HG03442 (cell line): ENCODE results near the gene RFPL3.
"Not testable (repeated sequence)": the region's sequence is repeated elsewhere in the genome, so short reads cannot be mapped to it uniquely, and the experiment has no call there.

Experiments
- ATAC-seq: cut with Tn5 transposase; IDR thresholded peaks from one replicate; pipeline ENCODE4 v1.9.1; 2021; ENCODE audit warnings: mild to moderate bottlenecking, moderate library complexity; ENCODE audit not compliant: unreplicated experiment

Gene RFPL3

GRCh38 chr22:32352681-32353080 is 5.0 kb upstream of the RFPL3 start:
- no peak for ATAC-seq

GRCh38 chr22:32353292-32353691 is 4.4 kb upstream of the RFPL3 start:
- ATAC-seq: no peak

DNA sequence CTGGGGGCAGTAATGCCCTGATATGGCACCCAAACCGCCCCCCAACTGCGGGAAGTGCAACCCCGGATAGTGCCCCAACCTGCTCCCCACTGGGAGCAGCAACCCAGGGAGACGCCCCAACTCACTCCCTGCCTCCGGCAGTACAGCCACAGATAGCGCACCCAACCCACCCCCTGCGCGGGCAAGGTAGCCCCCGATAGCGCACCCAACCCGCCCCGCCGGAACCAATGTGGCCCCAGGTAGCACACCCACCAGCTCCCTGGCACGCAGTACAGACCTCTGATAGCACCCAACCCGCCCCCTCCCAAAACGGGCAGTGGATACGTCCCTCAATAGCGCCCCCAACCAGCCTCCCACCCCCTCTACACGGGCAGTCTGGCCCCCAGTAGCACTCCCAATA is 3.8 kb upstream of the RFPL3 start:
- no peak for ATAC-seq

DNA sequence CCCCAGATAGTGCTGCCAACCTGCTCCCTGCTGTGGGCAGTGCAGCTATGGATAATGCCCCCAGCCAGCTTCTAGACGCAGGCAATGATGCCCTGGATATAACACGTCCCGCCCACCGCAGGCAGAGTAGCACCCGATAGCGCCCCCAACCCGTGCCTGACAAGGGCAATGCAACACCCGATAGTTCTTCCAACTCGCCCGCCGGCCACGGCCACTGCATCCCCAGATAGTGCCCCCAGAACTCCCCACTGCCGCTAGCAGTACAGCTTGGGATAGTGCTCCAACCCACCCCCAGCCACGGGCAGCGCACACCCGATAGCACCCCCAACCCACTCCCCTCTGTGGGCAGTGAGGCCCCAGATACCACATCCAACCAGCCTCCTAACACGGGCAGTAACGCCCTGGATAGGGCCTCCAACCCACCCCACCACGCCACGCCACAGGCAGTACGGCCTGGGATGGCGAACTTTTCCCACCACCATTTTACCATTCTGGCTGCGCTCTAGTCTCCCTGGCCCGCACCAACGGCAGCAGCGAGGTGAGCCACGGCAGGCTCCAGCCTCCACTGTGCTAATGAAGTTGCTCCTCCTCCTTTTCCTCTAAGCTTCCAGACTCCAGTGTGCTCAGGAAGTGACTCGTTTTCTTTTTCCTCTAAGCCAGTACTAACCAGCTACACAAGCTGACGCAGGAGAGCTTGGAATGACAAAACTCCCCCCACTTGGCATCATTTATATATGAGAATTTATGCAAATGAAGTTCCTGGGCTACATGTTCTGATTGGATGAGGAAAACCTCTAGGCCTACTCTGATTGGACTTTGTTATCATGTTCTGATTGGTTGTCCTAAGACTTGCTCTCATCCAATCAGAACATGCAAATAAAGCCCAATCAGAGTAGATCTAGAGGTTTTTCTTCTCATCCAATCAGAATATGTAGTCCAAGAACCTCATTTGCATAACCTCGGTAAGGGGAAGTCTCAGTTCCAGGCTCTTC is 3.0 kb upstream of the RFPL3 start:
- ATAC-seq: no peak

- ATAC-seq: no peak
Measured at GRCh38 chr22:32355760-32356159, 1.9 kb upstream of the RFPL3 start.

DNA sequence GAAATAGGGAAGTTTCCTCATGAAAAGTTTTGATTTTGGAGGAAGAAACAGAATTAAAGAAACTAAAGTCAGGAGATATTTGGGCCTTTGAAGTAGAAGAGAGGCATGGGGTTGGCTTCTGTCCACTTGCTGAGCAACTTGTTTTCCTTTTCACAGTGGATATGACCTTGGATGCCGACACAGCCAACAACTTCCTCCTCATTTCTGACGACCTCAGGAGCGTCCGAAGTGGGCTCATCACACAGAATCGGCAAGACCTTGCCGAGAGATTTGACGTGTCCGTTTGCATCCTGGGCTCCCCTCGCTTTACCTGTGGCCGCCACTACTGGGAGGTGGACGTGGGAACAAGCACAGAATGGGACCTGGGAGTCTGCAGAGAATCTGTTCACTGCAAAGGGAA is 2.4 kb downstream of the RFPL3 start:
- ATAC-seq: not testable (repeated sequence)

- ATAC-seq: no peak
Measured at GRCh38 chr22:32361257-32361656, 3.6 kb downstream of the RFPL3 start.

GRCh38 chr22:32364210-32364609 is 6.5 kb downstream of the RFPL3 start:
- ATAC-seq: no peak

GRCh38 chr22:32375678-32376450 is 18.2 kb downstream of the RFPL3 start:
- no peak for ATAC-seq

DNA sequence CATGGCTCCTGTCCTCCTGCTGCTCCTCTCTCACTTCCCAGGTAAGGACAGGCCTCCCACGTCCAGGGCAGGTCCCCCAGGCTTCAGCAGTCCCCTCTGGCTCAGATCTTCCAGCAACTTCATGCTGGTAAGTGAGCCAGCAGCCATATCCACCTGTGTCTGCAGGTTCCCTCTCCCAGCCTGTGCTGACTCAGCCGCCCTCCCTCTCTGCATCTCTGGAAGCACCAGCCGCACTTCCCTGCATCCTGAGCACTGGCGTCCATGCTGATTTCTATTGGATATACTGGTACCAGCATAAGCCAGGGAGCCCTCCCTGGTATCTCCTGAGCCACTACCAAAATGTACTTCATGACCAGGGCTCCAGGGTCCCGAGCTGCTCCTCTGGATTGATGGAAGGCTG is 19.0 kb downstream of the RFPL3 start:
- no peak for ATAC-seq

DNA sequence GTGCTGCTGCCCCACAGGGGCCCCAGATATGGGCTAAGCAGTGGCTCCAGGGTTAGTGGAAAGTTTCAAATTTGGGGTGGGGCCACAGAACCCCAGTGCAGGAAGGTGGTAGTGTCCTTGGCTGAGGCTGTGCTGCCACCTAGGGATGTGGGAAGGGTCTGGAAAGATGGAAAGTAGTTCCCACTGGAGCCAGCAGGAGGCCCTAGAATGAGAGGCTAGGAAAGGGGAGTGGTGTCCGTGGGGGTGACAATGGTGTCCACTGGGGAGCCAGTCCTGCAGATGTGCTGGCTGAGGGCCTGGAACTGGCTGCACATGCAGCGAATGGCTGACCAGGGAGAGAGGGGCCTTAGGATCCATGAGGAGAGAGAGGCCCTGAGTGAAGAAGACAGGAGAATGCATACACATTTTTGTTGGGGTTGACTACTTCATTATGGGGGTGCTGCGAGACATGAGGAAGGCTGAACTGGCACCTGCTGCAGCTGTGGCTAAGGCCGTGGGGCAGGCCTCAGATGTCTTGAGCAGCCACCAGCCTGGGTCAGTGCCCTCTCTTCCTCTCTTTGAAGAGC is 21.1 kb downstream of the RFPL3 start:
- no peak for ATAC-seq

DNA sequence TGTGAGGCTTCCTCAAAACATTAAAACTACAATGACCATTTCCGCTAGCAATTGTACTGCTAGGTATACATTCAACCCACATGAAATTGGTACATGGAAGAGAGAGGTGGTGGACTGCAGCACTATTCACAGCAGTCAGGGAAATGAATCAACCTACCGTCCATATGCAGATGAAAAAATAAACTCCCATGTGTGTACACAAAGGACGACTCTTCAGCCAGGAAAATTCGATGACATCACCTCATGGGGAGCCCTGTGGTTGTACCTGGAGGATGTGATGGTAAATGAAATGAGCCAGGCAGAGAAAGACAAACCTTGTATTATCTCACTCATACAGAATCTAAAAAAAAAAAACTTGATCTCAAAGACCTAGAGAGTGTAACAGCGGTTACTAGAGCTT is 23.3 kb downstream of the RFPL3 start:
- no peak for ATAC-seq

- no peak for ATAC-seq
Measured at GRCh38 chr22:32385681-32386080, 28.0 kb downstream of the RFPL3 start.

DNA sequence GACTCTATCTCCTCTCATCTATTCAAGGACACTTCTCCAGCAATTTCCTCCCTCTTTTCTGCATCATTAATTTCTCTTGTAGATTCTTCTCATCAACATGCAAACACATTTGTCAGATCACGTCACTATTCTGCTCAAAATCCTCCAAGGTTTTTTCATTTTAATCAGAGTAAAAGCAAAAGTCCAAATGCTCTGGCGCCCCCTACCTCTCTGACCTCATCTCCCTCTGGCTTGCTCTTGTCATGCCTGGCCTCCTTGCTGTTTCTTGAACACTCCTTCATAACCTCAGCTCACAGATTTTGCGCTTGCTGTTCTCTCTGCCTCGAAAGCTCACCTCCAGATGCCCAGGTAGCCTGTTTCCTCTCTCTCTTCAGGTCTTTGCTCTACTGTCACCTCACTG is 32.0 kb downstream of the RFPL3 start:
- ATAC-seq: no peak

DNA sequence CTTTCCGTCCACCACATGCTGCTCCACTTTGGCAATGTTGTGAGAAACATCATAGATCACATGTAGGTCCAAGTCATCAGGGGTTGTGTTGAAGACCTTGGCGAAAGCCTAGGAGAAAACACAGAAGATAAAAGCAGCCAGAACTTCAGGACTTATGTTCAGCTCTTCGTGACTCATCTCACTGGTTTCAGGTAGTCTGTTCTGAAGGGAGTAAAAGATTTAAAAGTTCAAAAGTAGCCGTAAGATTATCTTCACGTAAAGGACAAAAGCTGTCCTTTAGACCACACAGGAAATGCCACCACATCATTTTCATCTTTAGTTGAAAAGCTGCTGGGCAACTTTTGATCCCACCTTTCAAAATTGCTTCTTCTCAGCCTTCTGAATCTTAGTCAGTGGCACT is 37.4 kb downstream of the RFPL3 start:
- ATAC-seq: no peak

DNA sequence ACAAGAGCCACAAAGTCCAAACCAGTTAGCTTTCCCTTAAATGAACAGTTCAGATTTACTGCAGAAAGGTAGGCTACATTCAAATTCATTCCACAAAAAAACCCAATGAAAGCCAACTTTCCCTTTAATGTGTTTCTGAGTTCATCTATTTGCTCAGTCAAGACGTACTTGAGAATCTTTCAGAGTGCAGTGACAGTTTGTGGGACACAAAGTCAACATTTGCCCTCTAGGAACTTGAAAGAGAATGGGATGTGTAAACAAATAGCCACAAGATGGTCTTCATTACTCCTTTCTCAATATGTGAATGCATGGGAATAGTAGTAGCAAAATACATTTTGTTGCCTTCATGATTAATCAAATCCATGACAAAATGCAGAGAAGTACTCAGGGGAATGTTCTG is 38.6 kb downstream of the RFPL3 start:
- no peak for ATAC-seq

GRCh38 chr22:32396746-32397145 is 39.1 kb downstream of the RFPL3 start:
- no peak for ATAC-seq

- no peak for ATAC-seq
Measured at GRCh38 chr22:32401486-32401885, 43.8 kb downstream of the RFPL3 start.

- no peak for ATAC-seq
Measured at GRCh38 chr22:32404021-32404420, 46.4 kb downstream of the RFPL3 start.

DNA sequence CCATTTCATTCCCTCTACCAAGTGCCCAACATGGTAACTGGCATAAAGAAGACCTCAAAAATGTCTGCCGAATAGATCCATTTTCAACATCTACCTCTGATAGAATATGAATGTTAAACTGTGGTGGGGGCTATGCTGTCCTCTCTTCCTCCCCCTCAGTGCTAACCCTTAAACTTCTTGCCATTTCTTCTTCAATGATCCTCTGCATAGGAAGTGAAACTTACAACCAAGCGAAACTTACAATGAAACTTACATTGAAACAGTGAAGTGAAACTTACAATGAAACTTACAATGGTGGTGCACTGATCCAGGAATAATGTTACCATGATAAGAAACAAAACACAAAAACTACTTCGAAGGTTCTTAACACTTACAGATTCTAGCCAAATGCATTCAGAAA is 49.6 kb downstream of the RFPL3 start:
- ATAC-seq: no peak

DNA sequence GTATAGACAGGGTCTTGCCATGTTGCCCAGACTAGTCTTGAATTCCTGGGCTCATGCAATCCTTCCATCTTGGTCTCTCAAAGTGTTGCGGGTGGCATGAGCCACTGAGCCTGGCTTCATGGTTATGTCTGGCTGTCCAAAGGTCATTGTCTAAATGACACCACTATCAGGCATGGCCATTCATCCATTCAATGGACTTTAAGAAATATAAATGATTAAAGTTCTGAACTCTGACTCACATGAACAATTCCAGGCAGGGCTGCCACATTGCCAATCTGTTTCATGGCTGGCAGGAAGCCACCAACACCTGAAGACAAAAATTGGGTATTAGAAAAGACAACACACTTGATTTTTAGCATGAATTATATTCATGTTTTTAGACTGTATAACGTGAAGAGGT is 50.3 kb downstream of the RFPL3 start:
- ATAC-seq: no peak

DNA sequence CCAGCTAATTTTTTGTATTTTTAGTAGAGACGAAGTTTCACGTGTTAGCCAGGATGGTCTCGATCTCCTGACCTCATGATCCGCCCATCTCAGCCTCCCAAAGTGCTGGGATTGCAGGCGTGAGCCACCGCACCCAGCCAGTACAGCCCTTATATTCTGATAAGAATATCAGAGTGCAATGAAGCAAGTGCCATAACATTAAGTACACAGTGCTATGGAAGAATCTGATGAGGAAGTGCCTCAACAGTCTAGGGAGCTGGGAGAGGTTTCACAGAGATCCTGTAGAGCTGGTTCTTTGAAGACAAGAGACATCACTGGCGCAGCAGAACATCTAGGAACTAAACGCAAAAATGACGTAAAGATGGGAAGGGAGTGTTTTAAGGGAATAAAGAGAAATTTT is 52.3 kb downstream of the RFPL3 start:
- no peak for ATAC-seq
